ENCODE results near the gene THADA.
"Not testable (repeated sequence)": the region's sequence is repeated elsewhere in the genome, so short reads cannot be mapped to it uniquely, and the experiment has no call there.

THADA gene

GRCh38 chr2:43397411-43397810, 198.4 kb downstream of the THADA start:
- no peak overlapping the region for H3K4me3 ChIP-seq (ENCODE audit: low read depth, low read length)
- TF ChIP-seq CTCF (IDR thresholded peaks at IDR 0.05; ENCODE audit: control insufficient read depth, extremely low read depth, insufficient read depth): no peak
- no peak for DNase-seq (ENCODE audit: low read depth)

- not testable (repeated sequence) for DNase-seq (ENCODE audit: low read depth); H3K4me3 ChIP-seq (ENCODE audit: low read depth, low read length)
Observed at GRCh38 chr2:43396344-43396743, 199.5 kb downstream of the THADA start.

- TF ChIP-seq CTCF (IDR thresholded peaks at IDR 0.05; ENCODE audit: control insufficient read depth, extremely low read depth, insufficient read depth): no peak
- H3K4me3 ChIP-seq (ENCODE audit: low read depth, low read length): no peak overlapping the region
- DNase-seq (ENCODE audit: low read depth): no peak
Observed at GRCh38 chr2:43393918-43394317, 201.9 kb downstream of the THADA start.

DNA sequence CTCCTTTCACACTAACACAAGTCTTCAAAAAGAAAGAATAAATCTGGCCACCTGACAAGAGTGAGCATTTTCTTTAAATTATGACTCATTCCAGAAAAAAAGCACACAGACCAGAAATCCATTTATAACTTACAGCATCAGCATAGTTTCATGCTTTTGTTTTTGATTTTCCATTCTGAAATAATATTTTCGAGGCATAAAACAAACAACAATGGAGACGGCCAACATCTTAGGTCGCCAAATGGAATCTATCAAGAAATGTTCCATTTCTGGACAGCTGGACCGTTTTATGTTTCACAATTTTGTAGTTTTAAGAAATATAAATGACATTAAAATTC, 204.0 kb downstream of the THADA start:
- no peak for TF ChIP-seq CTCF (IDR thresholded peaks at IDR 0.05; ENCODE audit: control insufficient read depth, extremely low read depth, insufficient read depth)
- H3K4me3 ChIP-seq (ENCODE audit: low read depth, low read length): no peak overlapping the region
- DNase-seq (ENCODE audit: low read depth): no peak

GRCh38 chr2:43391201-43391877, 204.5 kb downstream of the THADA start:
- TF ChIP-seq CTCF (IDR thresholded peaks at IDR 0.05; ENCODE audit: control insufficient read depth, extremely low read depth, insufficient read depth): no peak
- no peak overlapping the region for H3K4me3 ChIP-seq (ENCODE audit: low read depth, low read length)
- no peak for DNase-seq (ENCODE audit: low read depth)

- no peak for TF ChIP-seq CTCF (IDR thresholded peaks at IDR 0.05; ENCODE audit: control insufficient read depth, extremely low read depth, insufficient read depth)
- DNase-seq (ENCODE audit: low read depth): peak; percentile 69
- H3K4me3 ChIP-seq (ENCODE audit: low read depth, low read length): no peak overlapping the region
Observed at GRCh38 chr2:43389581-43390466, 206.0 kb downstream of the THADA start.

DNA sequence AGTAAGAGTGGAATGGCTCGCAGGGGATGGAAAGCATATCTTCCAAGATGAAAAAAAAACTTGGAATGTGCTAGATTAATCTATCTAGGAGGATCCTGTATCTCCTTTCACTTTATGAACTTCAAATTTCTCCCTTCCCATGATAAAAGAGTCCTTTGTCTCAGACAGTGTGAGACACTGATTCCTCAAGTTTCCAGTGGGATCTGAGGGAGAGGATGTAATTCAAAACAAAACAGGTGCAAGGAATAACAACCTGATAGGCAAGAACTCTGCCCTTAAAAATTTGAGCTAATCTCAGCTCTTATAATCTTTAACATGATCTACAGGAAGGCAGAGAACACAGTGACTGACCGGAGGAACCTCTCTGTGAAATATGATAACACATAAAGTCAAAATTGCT, 207.5 kb downstream of the THADA start:
- no peak for TF ChIP-seq CTCF (IDR thresholded peaks at IDR 0.05; ENCODE audit: control insufficient read depth, extremely low read depth, insufficient read depth)
- no peak for DNase-seq (ENCODE audit: low read depth)
- no peak overlapping the region for H3K4me3 ChIP-seq (ENCODE audit: low read depth, low read length)

Measured in LNCaP clone FGC (cell line).